K562 (cell line): ENCODE results near the gene MYH11. TPM values are rescaled to one million over a fixed set of nuclear protein-coding genes. Genes with fewer than 3 reads are reported as not detected.

ENCODE experiments used
- ATAC-seq: fragments of 200-7000 bp; cut with Tn5 transposase; 3 replicates; pipeline ENCODE4 v1.9.1; 2020; ENCODE audit warnings: moderate library complexity
- BruUV-seq: library from RNA; stranded (reverse); fragments of 400-500 nt; replicated peaks from 2 replicates; lab custom pipeline; 2021; lab: Mats Ljungman, UMichigan
- CTCF ChIA-PET: fragments of 300-600 bp; formaldehyde crosslinking; extraction: SDS; loops from one replicate; lab custom pipeline; 2021; ENCODE audit warnings: low intra/inter-chr PET ratio; lab: Yijun Ruan, JAX
- POLR2A ChIA-PET: fragments of 300-600, 350-650 bp; sonication (Branson Sonifier 250); formaldehyde crosslinking; extraction: SDS; loops from one replicate; lab custom pipeline; 2021; ENCODE audit warnings: antibody characterized with exemption, inconsistent platforms; lab: Yijun Ruan, JAX
- DNase-seq, 4 experiments: peaks; one replicate each; pipeline versions ENCODE4 v3.0.0 to v3.0.0-alpha.2; 2011 to 2018; ENCODE audit warnings: low spot score in 3 of 4, mixed read lengths in 3 of 4; ENCODE audit errors: extremely low read depth in 1 of 4
- FAIRE-seq: peaks from 2 replicates; lab custom pipeline; 2011; peaks lifted over from hg19 to GRCh38; lab: Jason Lieb, UNC
- H2AFZ ChIP-seq: 2 replicates; pipeline ENCODE4 v1.6.0; 2011; ENCODE audit warnings: low read depth, low read length, control low read depth, inconsistent platforms
- H3K27ac ChIP-seq: fragments of 200-600 bp; 3 replicates; pipeline ENCODE4 v1.8.0; 2011; ENCODE audit warnings: low read depth, mild to moderate bottlenecking, control low read depth, inconsistent platforms, low read length, moderate library complexity, mixed read lengths; ENCODE audit errors: extremely low read depth
- H3K27me3 ChIP-seq, 2 experiments: fragments of 300-600 bp in 1 of 2; 2 replicates in 1 of 2; 3 replicates in 1 of 2; pipeline versions ENCODE4 v1.6.0 to v1.8.0; 2011; ENCODE audit warnings: inconsistent platforms in 2 of 2, low read length in 2 of 2, mild to moderate bottlenecking in 1 of 2, mixed read lengths in 1 of 2, moderate library complexity in 1 of 2; ENCODE audit not compliant: control insufficient read depth in 2 of 2, insufficient read depth in 2 of 2
- H3K36me3 ChIP-seq: fragments of 300-600 bp; 3 replicates; pipeline ENCODE4 v1.8.0; 2011; ENCODE audit warnings: mild to moderate bottlenecking, low read length, inconsistent platforms; ENCODE audit not compliant: control insufficient read depth, insufficient read depth
- H3K4me1 ChIP-seq, 2 experiments: fragments of 200-600 bp in 1 of 2; replicated peaks in 1 of 2; 2 replicates in 1 of 2; 3 replicates in 1 of 2; pipeline versions ENCODE4 v1.5.1 to v1.8.0; 2011; ENCODE audit warnings: inconsistent platforms in 2 of 2, low read length in 2 of 2, mild to moderate bottlenecking in 1 of 2, mixed read lengths in 1 of 2, moderate library complexity in 1 of 2; ENCODE audit not compliant: control insufficient read depth in 2 of 2, insufficient read depth in 2 of 2
- H3K4me2 ChIP-seq: 2 replicates; pipeline ENCODE4 v1.6.1; 2011; ENCODE audit warnings: low read length, control low read depth, inconsistent platforms, mixed read lengths; ENCODE audit not compliant: insufficient read depth
- H3K4me3 ChIP-seq: fragments of 200-600 bp; sonication (generic), shearing (Covaris generic); 2 replicates; pipeline ENCODE4 v1.5.1; 2016; ENCODE audit warnings: control low read depth, inconsistent platforms
- H3K79me2 ChIP-seq: fragments of 200-600 bp; 3 replicates; pipeline ENCODE4 v1.8.0; 2011; ENCODE audit warnings: low read length, inconsistent platforms; ENCODE audit not compliant: control insufficient read depth, insufficient read depth
- H3K9ac ChIP-seq, 2 experiments: 2 replicates each; pipeline versions ENCODE4 v1.6.0 to v1.6.1; 2011; ENCODE audit warnings: low read depth in 2 of 2, low read length in 2 of 2, control low read depth in 1 of 2, inconsistent platforms in 1 of 2, mild to moderate bottlenecking in 1 of 2, mixed read lengths in 1 of 2; ENCODE audit not compliant: insufficient read depth in 1 of 2
- H3K9me1 ChIP-seq: one replicate; pipeline ENCODE4 v1.6.0; 2011; ENCODE audit warnings: inconsistent platforms, mild to moderate bottlenecking, low read length, moderate library complexity; ENCODE audit not compliant: control insufficient read depth, insufficient read depth
- H3K9me3 ChIP-seq: replicated peaks from 2 replicates; pipeline ENCODE4 v1.5.1; 2011; ENCODE audit warnings: low read depth, low read length, inconsistent platforms; ENCODE audit not compliant: control insufficient read depth, insufficient read depth
- H4K20me1 ChIP-seq: replicated peaks from 2 replicates; pipeline ENCODE4 v1.6.1; 2011; ENCODE audit warnings: low read length, inconsistent platforms, mixed read lengths; ENCODE audit not compliant: control insufficient read depth, insufficient read depth
- CBFA2T3 ChIP-seq: fragments of 450-650 bp; IDR thresholded peaks from 2 replicates; pipeline ENCODE4 v1.6.1; 2017
- CEBPG ChIP-seq, 3 experiments: fragments of 200-800 bp in 1 of 3; sonication (Bioruptor generic) in 1 of 3; sonication (generic) in 1 of 3; formaldehyde crosslinking in 1 of 3; IDR thresholded peaks in 2 of 3; conservative IDR thresholded peaks in 1 of 3; 2 replicates each; pipeline versions ENCODE4 v1.6.1 to v1.8.0; 2016 to 2022; ENCODE audit warnings: missing compliant biosample characterization in 2 of 3, missing genetic modification characterization in 2 of 3, mild to moderate bottlenecking in 1 of 3, missing genetic modification reagents in 1 of 3
- EHMT2 ChIP-seq: fragments of 450-650 bp; IDR thresholded peaks from 2 replicates; pipeline ENCODE4 v1.6.1; 2018; ENCODE audit warnings: antibody characterized with exemption
- KAT7 ChIP-seq: sonication (generic); formaldehyde crosslinking; IDR thresholded peaks from 2 replicates; pipeline ENCODE4 v1.8.0; 2022; ENCODE audit warnings: missing genetic modification reagents, mild to moderate bottlenecking, borderline replicate concordance
- MBD1 ChIP-seq: fragments of 250-450 bp; sonication (Bioruptor Pico); IDR thresholded peaks from 2 replicates; pipeline ENCODE4 v1.8.0; 2022; ENCODE audit warnings: inconsistent platforms
- POLR2A ChIP-seq: fragments of 450-650 bp; conservative IDR thresholded peaks from 2 replicates; pipeline ENCODE4 v1.6.1; 2016
- PRPF4 ChIP-seq: fragments of 200-400 bp; formaldehyde crosslinking; IDR thresholded peaks from one replicate; pipeline ENCODE4 v1.6.1; 2017; ENCODE audit warnings: low read length, low read depth, mild to moderate bottlenecking; ENCODE audit not compliant: insufficient read depth, poor library complexity, severe bottlenecking
- RAD51 ChIP-seq: fragments of 450-650 bp; IDR thresholded peaks from 2 replicates; pipeline ENCODE4 v1.7.1; 2016; ENCODE audit warnings: low read depth, mild to moderate bottlenecking, borderline replicate concordance
- RFX1 ChIP-seq: fragments of 450-650 bp; IDR thresholded peaks from 2 replicates; pipeline ENCODE4 v1.6.1; 2016; ENCODE audit warnings: mild to moderate bottlenecking, moderate library complexity
- SIX5 ChIP-seq, 2 experiments: IDR thresholded peaks; 2 replicates each; pipeline ENCODE4 v1.6.1; 2011; ENCODE audit warnings: low read length in 2 of 2, borderline replicate concordance in 1 of 2, low read depth in 1 of 2, mild to moderate bottlenecking in 1 of 2, moderate library complexity in 1 of 2; ENCODE audit not compliant: insufficient read depth in 1 of 2
- SMARCE1 ChIP-seq: fragments of 450-650 bp; IDR thresholded peaks from 2 replicates; pipeline ENCODE4 v1.7.1; 2016; ENCODE audit warnings: mild to moderate bottlenecking
- ZBTB17 ChIP-seq: fragments of 450-650 bp; formaldehyde crosslinking; IDR thresholded peaks from 2 replicates; pipeline ENCODE4 v1.4.0; 2020; ENCODE audit warnings: mild to moderate bottlenecking
- ZBTB26 ChIP-seq: fragments of 450-650 bp; formaldehyde crosslinking; IDR thresholded peaks from 2 replicates; pipeline ENCODE4 v1.4.0; 2022; ENCODE audit warnings: missing genetic modification characterization
- ZNF121 ChIP-seq: sonication (generic); formaldehyde crosslinking; conservative IDR thresholded peaks from 2 replicates; pipeline ENCODE4 v1.8.0; 2022; ENCODE audit warnings: missing genetic modification reagents
- ZNF224 ChIP-seq: sonication (generic); formaldehyde crosslinking; IDR thresholded peaks from 2 replicates; pipeline ENCODE4 v1.8.0; 2022; ENCODE audit warnings: mild to moderate bottlenecking, missing genetic modification reagents
- ZNF24 ChIP-seq: fragments of 450-650 bp; IDR thresholded peaks from 2 replicates; pipeline ENCODE4 v1.6.1; 2016
- WGBS: fragments of 100-300 bp; shearing (Covaris generic); methylation state at CpG from one replicate; pipeline ENCODE4 v1.1.6; 2016; ENCODE audit warnings: low coverage, mixed read lengths; ENCODE audit not compliant: insufficient coverage; ENCODE audit errors: missing lambda C conversion rate; 5-methylcytosine and 5-hydroxymethylcytosine counted together
- in situ Hi-C: fragments of 300-500 bp; cut with MboI; formaldehyde crosslinking; loops from 4 replicates; pipeline ENCODE4 v1.15.0; 2018; ENCODE audit warnings: inconsistent platforms, mixed read lengths
- intact Hi-C: fragments of 100-400 bp; cut with micrococcal nuclease; formaldehyde crosslinking; loops from 2 replicates; pipeline ENCODE4 v1.14.2; 2022
- polyA plus RNA-seq, 8 experiments: library from polyadenylated mRNA; depleted of rRNA in 4 of 8; stranded (reverse) in 5 of 8; unstranded in 3 of 8; fragments of >200 nt; fragmentation: Nextera tagmentation in 2 of 8; fragmentation: Illumina TruSeq in 1 of 8; extraction: Ambion mirVana in 2 of 8; extraction: Trizol in 1 of 8; gene quantifications; 2 replicates each; pipeline versions ENCODE4 v1.2.1 to v1.2.3, GENCODE V29; 2011 to 2014; ENCODE audit warnings: inconsistent platforms in 1 of 8, missing spikeins in 1 of 8
- total RNA-seq, 7 experiments: library from RNA; depleted of rRNA in 6 of 7; stranded (reverse); fragments of >200 nt in 6 of 7; fragmentation: Illumina TruSeq in 2 of 7; extraction: Trizol in 2 of 7; gene quantifications; 2 replicates each; pipeline versions ENCODE4 v1.2.1 to v1.2.3, GENCODE V29; 2011 to 2021; ENCODE audit warnings: low replicate concordance in 1 of 7

Gene MYH11
- total and polyA plus RNA-seq, 9 of the 15 experiments (the other 6 are each of a cell fraction or from before 2014, with no cell fraction given): 0.05 to 0.47 (median 0.08) TPM; not detected in 5

GRCh38 chr16:15849209-15849981 is 7.4 kb downstream of the MYH11 start (continued):
- no peak for TF ChIP-seq ZNF24
- no peak for TF ChIP-seq ZBTB17 (CRISPR knock-in tag)
- peak; percentile 62; the same call in 1 of the 2 replicates for TF ChIP-seq ZNF121 (CRISPR knock-in tag)
- no peak for TF ChIP-seq PRPF4
- no peak for TF ChIP-seq KAT7 (CRISPR knock-in tag)
- no peak for TF ChIP-seq RAD51
- TF ChIP-seq RFX1: no peak
- TF ChIP-seq POLR2A: no peak

GRCh38 chr16:15847611-15848175 is 9.1 kb downstream of the MYH11 start:
- no peak overlapping the region for H3K4me2 ChIP-seq
- intact Hi-C loops (no loop called here), in situ Hi-C loops (no loop called here)
- H3K27me3 ChIP-seq: peaks cover 22 to 67% of the 10 kb centered on the region in 2 experiments; a peak in 4 of 5 replicates
- H2AFZ ChIP-seq: no peak overlapping the region
- no TSS peak for BruUV-seq
- TF ChIP-seq CBFA2T3 (no peak), MBD1 (CRISPR knock-in tag) (no peak), ZBTB26 (CRISPR knock-in tag) (no peak), ZNF224 (CRISPR knock-in tag) (no peak), EHMT2 (no peak), SIX5 (IDR thresholded peaks at IDR 0.05; ENCODE audit: borderline replicate concordance in 1 of 2, insufficient read depth in 1 of 2, low read depth in 1 of 2, low read length in 2 of 2) (no peak), POLR2A (no peak), SMARCE1 (no peak), CEBPG (CRISPR knock-in tag; IDR thresholded peaks at IDR 0.05) (no peak), CEBPG (tag; conservative IDR thresholded peaks at IDR 0.05 in 1 of 2, IDR thresholded peaks at IDR 0.05 in 1 of 2) (no peak), ZNF24 (no peak)
- no peak overlapping the region for H3K4me3 ChIP-seq
- FAIRE-seq (no peak), DNase-seq (no peak), ATAC-seq (no peak)
- H3K4me1 ChIP-seq: no peaks in the 10 kb centered on the region
- H4K20me1 ChIP-seq: no peaks in the 10 kb centered on the region
- WGBS: 2% methylated on average over 9 of the region's 9 CpGs
- no peaks in the 10 kb centered on the region for H3K9me3 ChIP-seq
- ChIA-PET CTCF (no interaction called here), POLR2A (interaction anchor here (0.5 kb wide), 1 partner anchor 249 kb away, joined by 3 read pairs; no protein-coding TSS in a partner anchor)
- H3K36me3 ChIP-seq: no peaks in the 10 kb centered on the region
- H3K9me1 ChIP-seq: no peaks in the 10 kb centered on the region
- no peaks in the 10 kb centered on the region for H3K79me2 ChIP-seq
- H3K27ac ChIP-seq: no peak overlapping the region
- H3K9ac ChIP-seq: no peak overlapping the region
